Mesothelial cell of epicardium (in vitro differentiated cells): Measurements from ENCODE around the gene SRPRA. TPM values are rescaled to one million over a fixed set of nuclear protein-coding genes. Genes with fewer than 3 reads are reported as not detected.

Experiments used
- DNase-seq, 2 experiments: peaks; one replicate each; pipeline ENCODE4 v3.0.0; 2021; ENCODE audit warnings: low spot score in 2 of 2; ENCODE audit not compliant: unreplicated experiment in 2 of 2
- H3K27ac Mint-ChIP-seq: 2 replicates; pipeline ENCODE4 v1.8.0; 2021; ENCODE audit warnings: mixed read lengths
- H3K27me3 Mint-ChIP-seq: 2 replicates; pipeline ENCODE4 v1.8.0; 2021; ENCODE audit warnings: low read depth, mixed read lengths
- H3K36me3 Mint-ChIP-seq: 2 replicates; pipeline ENCODE4 v1.8.0; 2021; ENCODE audit warnings: mixed read lengths
- H3K4me1 Mint-ChIP-seq: 2 replicates; pipeline ENCODE4 v1.8.0; 2021; ENCODE audit warnings: mixed read lengths
- H3K4me3 Mint-ChIP-seq: 2 replicates; pipeline ENCODE4 v1.8.0; 2021; ENCODE audit warnings: mild to moderate bottlenecking, moderate library complexity, mixed read lengths
- H3K9me3 Mint-ChIP-seq: 2 replicates; pipeline ENCODE4 v1.8.0; 2021; ENCODE audit warnings: mixed read lengths
- CTCF ChIP-seq: fragments of 200-600 bp; sonication (generic); IDR thresholded peaks from one replicate; pipeline ENCODE4 v1.5.0; 2021; ENCODE audit warnings: antibody characterized with exemption; ENCODE audit not compliant: unreplicated experiment
- total RNA-seq: library from RNA; stranded (reverse); gene quantifications from 3 replicates; pipeline ENCODE4 v1.2.1, GENCODE V29; 2021

Gene SRPRA
- total RNA-seq, 1 donor from 2014 or later = 90.9 TPM

DNA sequence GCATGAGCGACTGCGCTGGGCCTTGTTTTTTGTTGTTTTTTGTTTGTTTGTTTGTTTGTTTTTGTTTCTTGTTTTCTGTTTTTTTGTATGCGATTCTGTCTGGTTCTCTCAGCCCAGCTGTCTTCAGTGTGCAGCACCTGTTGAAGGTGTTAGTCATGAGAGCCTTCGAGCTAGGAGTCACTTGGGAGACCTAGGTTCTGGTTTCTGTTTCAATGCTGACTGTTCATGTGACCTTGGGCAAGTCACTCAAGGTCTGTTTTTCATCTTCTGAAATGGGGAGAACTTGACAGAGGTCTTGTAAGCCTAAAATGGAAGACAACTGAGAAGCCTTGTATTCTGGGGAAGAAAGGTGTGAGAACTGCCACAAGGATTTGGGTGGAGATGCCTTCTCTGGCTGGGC lies 37.0 kb upstream of the SRPRA start:
- peak overlapping the region; percentile 51 for H3K27ac Mint-ChIP-seq
- H3K36me3 Mint-ChIP-seq = peaks cover 9% of the 10 kb centered on the region
- no peaks in the 10 kb centered on the region for H3K9me3 Mint-ChIP-seq
- peaks cover 25% of the 10 kb centered on the region for H3K4me1 Mint-ChIP-seq
- DNase-seq = no peak
- no peak overlapping the region for H3K4me3 Mint-ChIP-seq
- no peak for TF ChIP-seq CTCF
- no peaks in the 10 kb centered on the region for H3K27me3 Mint-ChIP-seq

- H3K9me3 Mint-ChIP-seq = no peaks in the 10 kb centered on the region
- H3K4me3 Mint-ChIP-seq = peak overlapping the region; percentile 89
- peak overlapping the region; percentile 97 for H3K27ac Mint-ChIP-seq
- TF ChIP-seq CTCF = no peak
- H3K36me3 Mint-ChIP-seq = peaks cover 4% of the 10 kb centered on the region
- no peak for DNase-seq
- peaks cover 25% of the 10 kb centered on the region for H3K4me1 Mint-ChIP-seq
- H3K27me3 Mint-ChIP-seq = no peaks in the 10 kb centered on the region
These were observed 35.9 kb upstream of the SRPRA start for GRCh38 chr11:126304457-126305075.

GRCh38 chr11:126303623-126304456 lies 35.1 kb upstream of the SRPRA start, which contains the start of gene DCPS:
Gene DCPS, plus strand, starts transcription at chr11:126304060. Its CDS starts 21 bp downstream, at chr11:126304081.
- peak within 1 kb of the TSS; percentile 97 for H3K27ac Mint-ChIP-seq
- peak within 1 kb of the TSS; percentile 89 for H3K4me3 Mint-ChIP-seq
- peaks cover 25% of the 10 kb centered on the region for H3K4me1 Mint-ChIP-seq
- no peak for TF ChIP-seq CTCF
- H3K27me3 Mint-ChIP-seq = no peaks in the 10 kb centered on the region
- H3K36me3 Mint-ChIP-seq = peaks cover 7% of the 10 kb centered on the region
- H3K9me3 Mint-ChIP-seq = no peaks in the 10 kb centered on the region
- DNase-seq = peak; percentile 85 to 94

- Mint-ChIP-seq H3K36me3 (peaks cover 24% of the 10 kb centered on the region), H3K9me3 (no peaks in the 10 kb centered on the region), H3K27ac (no peak overlapping the region), H3K4me3 (no peak overlapping the region), H3K4me1 (no peaks in the 10 kb centered on the region), H3K27me3 (no peaks in the 10 kb centered on the region)
- DNase-seq = no peak
- TF ChIP-seq CTCF = no peak
These were observed 28.3 kb upstream of the SRPRA start for GRCh38 chr11:126297004-126297403.

DNA sequence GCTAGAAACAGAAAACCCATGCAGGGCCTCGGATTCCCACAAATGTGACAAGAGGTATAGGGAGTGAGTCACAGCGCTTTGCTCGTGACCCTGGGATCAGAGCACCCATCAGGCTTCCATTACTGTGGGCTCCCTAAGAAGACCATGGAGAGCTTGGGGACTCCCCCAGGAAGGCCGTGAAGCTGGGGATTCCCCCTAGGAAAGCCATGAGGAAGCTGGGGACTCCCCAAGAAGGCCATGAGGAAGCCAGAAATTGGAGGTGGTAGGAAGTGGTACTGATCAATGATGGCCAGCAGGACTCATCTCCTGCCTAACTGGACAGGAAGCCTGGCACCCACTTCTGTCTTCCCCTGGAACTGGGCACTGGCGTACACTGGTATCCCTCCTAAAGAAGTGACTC lies 25.0 kb upstream of the SRPRA start:
- Mint-ChIP-seq H3K36me3 (peaks cover 21% of the 10 kb centered on the region), H3K4me3 (no peak overlapping the region), H3K4me1 (no peaks in the 10 kb centered on the region), H3K9me3 (no peaks in the 10 kb centered on the region), H3K27ac (no peak overlapping the region), H3K27me3 (no peaks in the 10 kb centered on the region)
- no peak for DNase-seq
- no peak for TF ChIP-seq CTCF
